ENCODE data around the gene CORO1C.
"Not testable (repeated sequence)": the region's sequence is repeated elsewhere in the genome, so short reads cannot be mapped to it uniquely, and the experiment has no call there.

Gene CORO1C

DNA sequence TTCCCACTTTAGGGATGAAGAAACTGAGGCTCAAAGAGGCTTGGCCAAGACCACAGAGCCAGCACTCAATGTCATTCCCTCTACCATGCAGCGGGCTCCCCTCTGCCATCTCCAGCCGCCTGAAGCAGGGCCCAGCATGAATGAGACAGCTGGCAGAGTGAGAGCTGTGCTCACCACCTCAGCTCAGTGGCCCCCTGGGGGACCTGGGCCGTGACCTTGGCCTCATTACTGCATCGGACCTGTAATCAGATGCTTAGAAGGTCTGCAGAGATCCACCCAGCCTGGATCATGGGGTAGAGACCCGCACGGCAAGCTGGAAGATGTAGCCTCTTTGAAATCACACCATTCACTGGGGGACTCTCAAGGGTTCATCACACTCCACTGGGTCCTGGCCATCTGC, 22.7 kb upstream of the CORO1C start:
- DNase-seq (ENCODE audit: low read depth): no peak

- no peak for DNase-seq (ENCODE audit: low read depth)
Observed at GRCh38 chr12:108752387-108752786, 21.1 kb upstream of the CORO1C start.

DNA sequence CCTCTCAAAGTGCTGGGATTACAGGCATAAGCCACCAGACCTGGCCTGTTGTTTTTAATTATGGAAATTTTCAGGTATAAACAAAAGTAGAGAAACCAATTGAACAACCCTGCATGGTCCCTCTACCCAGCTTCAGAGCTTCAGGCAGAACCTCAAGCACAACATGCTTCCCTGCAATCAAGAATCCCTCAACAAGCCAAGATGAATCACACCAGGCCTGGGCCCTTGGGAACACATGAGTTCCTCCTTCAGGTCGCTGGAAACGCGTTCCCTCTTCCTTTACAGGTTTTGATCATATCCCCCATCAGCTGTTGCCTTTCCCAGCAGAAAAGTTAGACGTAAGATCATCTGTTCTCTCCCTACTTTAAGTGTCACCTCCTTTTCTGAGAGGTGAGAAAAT, 20.5 kb upstream of the CORO1C start:
- no peak for DNase-seq (ENCODE audit: low read depth)

- not testable (repeated sequence) for DNase-seq (ENCODE audit: low read depth)
Observed at GRCh38 chr12:108751003-108751402, 19.7 kb upstream of the CORO1C start.

DNA sequence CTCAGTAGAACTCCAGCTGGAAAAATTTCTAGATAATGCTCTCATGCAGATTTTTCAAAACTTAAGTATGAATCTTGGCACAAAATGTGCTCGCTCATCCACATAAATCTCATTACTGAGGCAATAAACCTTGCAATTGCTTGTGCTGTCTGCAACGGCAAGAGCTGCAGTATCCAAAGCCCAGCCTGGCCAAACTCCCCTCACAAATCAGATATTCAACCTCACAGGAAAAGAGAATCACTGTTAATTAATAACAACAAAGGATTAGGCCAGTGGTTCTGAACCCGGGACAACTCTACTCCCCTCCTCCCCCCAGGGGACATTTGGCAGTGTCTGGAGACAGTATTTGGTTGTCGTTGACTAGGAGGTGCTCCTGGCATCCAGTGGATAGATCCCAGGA, 19.2 kb upstream of the CORO1C start:
- DNase-seq (ENCODE audit: low read depth): no peak

GRCh38 chr12:108747563-108747962, 16.2 kb upstream of the CORO1C start:
- no peak for DNase-seq (ENCODE audit: low read depth)

GRCh38 chr12:108745641-108746040, 14.3 kb upstream of the CORO1C start:
- DNase-seq (ENCODE audit: low read depth): no peak

DNA sequence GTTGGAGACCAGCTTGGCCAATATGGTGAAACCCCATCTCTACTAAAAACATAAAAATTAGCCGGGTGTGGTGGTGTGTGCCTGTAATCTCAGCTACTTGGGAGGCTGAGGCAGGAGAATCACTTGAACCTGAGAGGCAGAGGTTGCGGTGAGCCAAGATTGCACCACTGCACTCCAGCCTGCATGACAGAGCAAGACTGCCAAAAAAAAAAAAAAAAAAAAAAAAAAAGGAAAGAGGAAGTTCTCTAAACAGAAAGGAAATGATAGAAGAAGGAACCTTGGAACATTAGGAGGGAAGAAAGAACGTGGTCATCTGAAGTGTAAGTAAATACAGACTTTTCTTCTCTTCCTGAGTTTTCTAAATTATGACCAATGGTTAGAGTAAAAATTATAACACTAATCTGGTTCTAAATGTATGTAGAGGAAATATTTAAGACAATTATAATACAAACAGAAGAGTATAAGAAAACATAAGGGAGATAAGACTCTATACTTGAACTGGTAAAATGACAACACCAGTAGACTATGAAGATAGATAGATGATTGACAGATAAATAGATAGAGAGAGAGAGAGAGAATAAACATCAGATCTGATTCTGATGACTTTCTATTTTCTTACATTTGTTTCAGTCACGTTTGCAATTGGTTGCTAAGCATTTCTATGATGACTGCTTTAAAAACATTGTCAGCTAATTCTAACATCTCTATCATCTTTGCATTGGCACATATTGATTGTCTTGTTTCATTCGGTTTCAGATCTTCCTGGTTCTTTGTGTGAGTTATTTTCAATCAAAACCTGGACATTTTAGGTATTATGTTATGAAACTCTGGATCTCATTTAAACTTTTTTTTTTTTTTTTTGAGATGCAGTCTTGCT, 12.9 kb upstream of the CORO1C start:
- DNase-seq (ENCODE audit: low read depth): no peak

DNA sequence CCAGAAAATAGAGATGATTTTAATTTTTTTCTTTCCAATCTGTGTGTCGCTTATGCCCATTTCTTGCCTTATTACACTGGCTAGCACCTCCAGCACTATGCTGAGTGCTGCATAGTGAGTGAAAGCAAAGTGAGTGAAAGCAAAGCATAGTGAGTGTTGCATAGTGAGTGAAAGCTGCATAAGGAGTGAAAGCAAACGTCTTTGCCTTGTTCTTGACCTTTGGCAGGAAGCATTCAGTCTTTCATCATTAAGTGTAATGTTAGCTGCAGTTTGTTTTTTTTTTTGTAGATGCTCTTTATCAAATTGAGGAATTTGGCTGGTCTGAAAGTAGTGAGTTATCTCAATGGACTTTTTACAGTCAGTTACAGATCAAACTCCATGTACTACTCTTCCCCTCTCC, 6.9 kb upstream of the CORO1C start:
- DNase-seq (ENCODE audit: low read depth): no peak

GRCh38 chr12:108735855-108736254, 4.5 kb upstream of the CORO1C start:
- no peak for DNase-seq (ENCODE audit: low read depth)

DNA sequence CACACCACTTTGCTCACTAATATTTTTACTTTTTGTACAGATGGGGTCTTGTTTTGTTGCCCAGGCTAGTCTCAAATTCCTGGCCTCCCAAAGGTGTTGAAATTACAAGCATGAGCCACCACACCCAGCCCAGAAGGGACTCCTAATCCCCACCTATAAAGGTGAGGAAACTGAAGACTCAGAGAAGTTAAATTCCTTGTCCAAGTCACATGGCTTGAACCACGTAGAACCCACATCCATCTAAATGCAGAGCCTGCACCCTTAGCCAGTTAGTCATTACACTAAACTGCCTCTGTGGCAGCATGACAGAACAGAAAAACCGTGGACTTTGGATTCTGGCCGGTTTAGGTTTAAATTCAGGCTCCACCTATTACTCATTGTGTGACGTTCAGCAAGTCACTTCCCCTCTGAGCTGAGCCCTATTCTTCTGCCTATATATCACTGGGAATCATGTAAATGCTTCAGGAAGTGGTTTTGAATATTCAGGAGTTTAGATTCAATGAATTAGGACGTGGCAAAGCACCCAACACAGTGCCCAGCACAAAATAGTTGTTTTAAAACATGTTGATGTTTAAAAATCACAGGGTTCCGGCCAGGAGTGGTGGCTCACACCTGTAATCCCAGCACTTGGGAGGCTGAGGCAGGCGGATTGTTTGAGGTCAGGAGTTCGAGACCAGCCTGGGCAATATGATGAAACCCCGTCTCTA, 3.0 kb upstream of the CORO1C start:
- DNase-seq (ENCODE audit: low read depth): no peak

GRCh38 chr12:108733230-108733531, 1.9 kb upstream of the CORO1C start:
- not testable (repeated sequence) for DNase-seq (ENCODE audit: low read depth)

DNA sequence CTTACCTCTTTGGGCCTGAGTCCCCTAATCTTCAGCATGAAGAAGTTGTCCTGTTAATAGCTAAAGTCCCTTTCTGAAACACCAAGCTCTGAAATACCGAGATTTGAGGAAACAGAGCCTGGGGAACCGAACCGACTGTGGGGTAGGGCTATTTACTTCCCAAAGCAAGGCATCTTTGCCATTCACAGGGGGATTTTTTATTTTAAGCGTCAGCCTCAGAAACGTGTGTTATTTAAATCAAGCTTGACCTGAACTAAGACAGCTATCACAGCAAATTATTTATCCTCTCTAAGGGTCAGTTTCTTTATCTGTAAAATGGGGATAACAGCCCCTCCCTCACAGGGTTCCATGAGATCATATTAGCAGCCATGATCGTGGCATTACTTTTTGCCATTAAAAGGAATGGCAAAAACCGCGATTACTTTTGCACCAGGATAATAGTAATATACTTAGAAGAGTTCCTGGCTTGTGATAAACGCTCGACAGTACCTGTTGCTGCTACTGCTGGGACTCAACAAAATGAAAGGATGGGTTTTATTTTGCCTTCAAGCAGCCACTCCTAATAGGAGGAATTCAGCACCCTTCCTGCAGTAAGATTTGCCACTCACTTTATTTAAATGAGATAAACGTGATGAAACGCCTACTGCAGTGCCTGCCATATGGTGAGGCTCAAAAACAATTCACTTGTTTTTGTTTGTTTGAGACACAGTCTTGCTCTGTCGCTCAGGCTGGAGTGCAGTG, 1.3 kb upstream of the CORO1C start:
- DNase-seq (ENCODE audit: low read depth): no peak

DNA sequence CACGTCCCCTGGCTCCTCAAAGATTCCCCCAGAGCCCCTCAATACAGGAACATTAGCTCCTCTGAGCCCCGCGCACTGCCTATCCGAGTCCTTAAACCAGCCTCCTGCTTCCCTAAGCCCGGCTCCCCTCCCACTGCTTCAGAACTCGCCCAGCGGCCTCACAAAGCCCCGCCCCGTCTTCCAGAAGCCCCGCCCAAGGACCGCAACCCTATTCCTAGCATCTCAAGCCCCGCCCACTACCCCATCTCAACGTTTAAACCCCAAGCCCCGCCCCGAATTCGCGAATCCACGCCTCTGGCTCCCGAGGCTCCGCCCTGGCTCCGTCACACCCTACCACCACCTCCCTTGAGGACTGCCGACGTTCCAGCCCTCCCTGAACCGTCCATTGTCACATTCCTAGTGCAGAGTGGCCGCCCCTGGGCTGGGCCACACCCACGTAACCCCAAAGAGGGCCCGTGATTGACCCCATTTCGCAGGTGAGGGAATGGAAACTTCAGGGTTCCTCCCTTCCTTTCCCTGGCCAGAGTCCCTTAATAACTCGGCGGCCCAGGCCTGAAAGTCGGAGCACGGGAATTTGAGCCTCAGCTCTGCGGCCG, 646 bp upstream of the CORO1C start:
- DNase-seq (ENCODE audit: low read depth): peak; percentile 88

- DNase-seq (ENCODE audit: low read depth): peak; percentile 32
Observed at GRCh38 chr12:108730365-108731104, 783 bp downstream of the CORO1C start.

DNA sequence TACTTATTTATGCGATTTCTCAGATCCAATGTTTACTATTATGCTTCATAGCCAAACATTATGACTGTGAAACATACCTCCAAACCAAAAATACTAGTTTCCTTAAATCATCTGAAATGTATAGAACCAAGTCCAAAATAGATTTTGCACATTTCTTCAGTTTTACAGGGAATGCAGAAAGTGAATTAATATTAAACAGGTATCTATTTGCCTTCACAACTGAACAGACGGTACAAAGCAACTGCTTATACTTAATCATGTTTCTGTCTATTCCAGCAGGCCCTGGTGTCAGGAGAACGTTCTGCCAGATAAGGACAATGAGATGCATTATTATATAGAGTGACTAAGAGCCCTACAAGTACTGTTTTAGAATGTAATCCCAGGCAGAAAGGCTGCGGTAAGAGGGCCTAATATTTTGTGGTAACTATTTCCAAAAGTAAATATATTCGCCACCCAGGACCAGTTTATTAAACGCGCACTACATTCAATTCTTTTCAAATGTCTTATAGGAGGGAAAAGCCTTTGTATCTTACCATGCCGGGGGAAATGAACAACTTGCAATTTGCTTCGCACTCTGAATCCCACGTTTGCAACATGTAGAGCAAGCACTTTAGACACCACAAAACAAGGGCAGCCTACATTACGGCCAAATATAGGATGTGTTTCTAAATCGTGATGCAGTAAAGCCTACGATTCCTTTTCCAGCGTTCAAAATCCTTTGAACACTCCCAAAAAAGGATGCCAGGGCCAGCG, 1.5 kb downstream of the CORO1C start:
- DNase-seq (ENCODE audit: low read depth): no peak

- DNase-seq (ENCODE audit: low read depth): no peak
Observed at GRCh38 chr12:108728820-108729611, 2.3 kb downstream of the CORO1C start.

- DNase-seq (ENCODE audit: low read depth): no peak
Observed at GRCh38 chr12:108727868-108728735, 3.2 kb downstream of the CORO1C start.

DNA sequence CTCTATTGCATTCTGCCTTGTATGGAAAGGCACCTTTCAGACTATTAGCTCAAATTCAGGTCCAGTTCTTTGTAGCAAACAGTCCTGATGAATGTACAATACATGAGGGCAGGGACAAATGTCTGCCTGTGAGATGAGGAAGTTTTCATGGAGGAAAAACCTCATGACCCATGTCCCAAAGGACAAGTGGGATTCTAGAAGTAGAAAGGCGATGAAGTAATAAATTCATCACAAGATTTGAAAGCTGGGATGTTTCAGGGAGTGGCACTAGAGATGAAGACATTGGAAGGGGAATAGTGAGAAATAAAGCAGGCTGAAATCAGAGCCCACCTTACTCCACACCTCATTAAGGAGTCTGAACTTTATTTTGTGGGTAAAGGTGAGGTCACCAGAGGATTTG, 4.2 kb downstream of the CORO1C start:
- no peak for DNase-seq (ENCODE audit: low read depth)

- no peak for DNase-seq (ENCODE audit: low read depth)
Observed at GRCh38 chr12:108724890-108725151, 6.5 kb downstream of the CORO1C start.

Data from stimulated activated CD8-positive, alpha-beta memory T cell treated with anti-CD3 and anti-CD28 coated beads, Interleukin-4, amount 100 ng/mL, for 24 hours (primary cell).